NCI-H510A (cell line): ENCODE measurements around the gene C14orf119.

Source experiments
- DNase-seq: peaks from one replicate; lab custom pipeline; 2025; lab: John Stamatoyannopoulos, UW

The C14orf119 gene

GRCh38 chr14:23060536-23061260 lies 34.6 kb upstream of the C14orf119 start:
- DNase-seq: no peak

- no peak for DNase-seq
Observed at GRCh38 chr14:23062002-23062401, 33.3 kb upstream of the C14orf119 start.

- DNase-seq: no peak
Observed at GRCh38 chr14:23063601-23064000, 31.7 kb upstream of the C14orf119 start.

GRCh38 chr14:23066368-23066767 lies 28.9 kb upstream of the C14orf119 start:
- no peak for DNase-seq

GRCh38 chr14:23066855-23067744 lies 28.2 kb upstream of the C14orf119 start:
- DNase-seq: no peak

GRCh38 chr14:23067847-23068788 lies 27.2 kb upstream of the C14orf119 start:
- no peak for DNase-seq

- DNase-seq: no peak
Observed at GRCh38 chr14:23068789-23069412, 26.4 kb upstream of the C14orf119 start.

- no peak for DNase-seq
Observed at GRCh38 chr14:23069413-23069806, 25.9 kb upstream of the C14orf119 start.

GRCh38 chr14:23070262-23071129 lies 24.8 kb upstream of the C14orf119 start:
- DNase-seq: no peak

GRCh38 chr14:23071244-23071920 lies 23.9 kb upstream of the C14orf119 start:
- DNase-seq: no peak

- DNase-seq: no peak
Observed at GRCh38 chr14:23071921-23072539, 23.3 kb upstream of the C14orf119 start.

- no peak for DNase-seq
Observed at GRCh38 chr14:23074906-23075305, 20.4 kb upstream of the C14orf119 start.

- no peak for DNase-seq
Observed at GRCh38 chr14:23076785-23077408, 18.4 kb upstream of the C14orf119 start.

- no peak for DNase-seq
Observed at GRCh38 chr14:23077962-23078361, 17.3 kb upstream of the C14orf119 start.

GRCh38 chr14:23078692-23079116 lies 16.6 kb upstream of the C14orf119 start:
- DNase-seq: no peak

- no peak for DNase-seq
Observed at GRCh38 chr14:23079716-23080115, 15.6 kb upstream of the C14orf119 start.

GRCh38 chr14:23080474-23080873 lies 14.8 kb upstream of the C14orf119 start:
- DNase-seq: no peak

- DNase-seq: no peak
Observed at GRCh38 chr14:23085458-23085857, 9.8 kb upstream of the C14orf119 start.

- DNase-seq: no peak
Observed at GRCh38 chr14:23086565-23086964, 8.7 kb upstream of the C14orf119 start.
